GF-D8 (cell line): ENCODE data around the gene CMYA5.
"Not testable (repeated sequence)": the region's sequence is repeated elsewhere in the genome, so short reads cannot be mapped to it uniquely, and the experiment has no call there.

Source experiments
- DNase-seq: peaks from one replicate; lab custom pipeline; 2025; lab: John Stamatoyannopoulos, UW

The CMYA5 gene

DNA sequence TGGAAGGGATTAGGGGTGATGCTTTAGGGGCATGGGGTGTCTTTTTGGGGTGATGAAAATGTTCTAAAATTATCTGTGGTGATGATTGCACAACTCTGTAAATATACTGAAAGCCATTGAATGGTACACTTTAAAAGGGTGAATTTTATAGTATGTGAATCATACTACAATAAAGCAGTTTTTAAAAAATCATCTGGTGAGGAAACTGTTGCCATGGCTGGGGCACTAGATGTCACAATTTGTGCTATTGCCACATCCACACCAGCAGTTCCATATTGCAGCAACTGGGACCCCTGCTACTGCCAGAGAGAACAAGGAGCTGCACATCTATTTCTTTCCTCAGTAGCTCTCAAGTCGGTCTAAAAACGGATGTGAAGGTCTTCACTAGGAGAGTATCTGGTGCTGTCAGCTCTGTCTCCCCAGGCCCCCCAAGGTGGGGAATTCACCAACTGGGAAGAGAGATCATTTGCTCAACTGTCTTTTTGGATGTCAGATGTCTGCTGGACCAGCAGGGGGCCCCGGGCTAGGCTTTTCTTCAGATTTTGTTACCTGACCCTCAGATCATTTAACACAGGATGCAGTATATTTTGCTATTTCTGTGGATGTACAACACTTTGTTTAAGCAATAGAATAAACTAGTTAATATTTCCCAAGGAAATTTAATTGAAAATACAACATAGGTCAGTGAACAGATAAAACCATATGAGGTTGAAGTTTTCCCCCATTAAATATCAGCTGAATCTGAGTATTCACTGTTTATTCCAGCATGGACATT is 13.2 kb downstream of the CMYA5 start:
- DNase-seq, result no peak

DNA sequence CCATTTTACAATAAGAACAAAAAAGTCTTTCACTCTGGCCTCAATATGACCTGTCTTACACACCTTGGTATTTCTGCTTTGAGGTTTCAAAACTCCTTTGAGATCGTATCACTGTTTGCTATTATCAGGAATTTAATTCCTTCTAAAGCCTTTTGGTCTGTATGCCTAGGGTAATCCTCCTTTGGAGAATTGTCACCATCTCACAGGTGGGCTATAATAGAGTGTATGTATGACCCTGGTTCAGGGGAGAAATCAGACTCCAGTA is 13.7 kb downstream of the CMYA5 start:
- DNase-seq, result no peak

DNA sequence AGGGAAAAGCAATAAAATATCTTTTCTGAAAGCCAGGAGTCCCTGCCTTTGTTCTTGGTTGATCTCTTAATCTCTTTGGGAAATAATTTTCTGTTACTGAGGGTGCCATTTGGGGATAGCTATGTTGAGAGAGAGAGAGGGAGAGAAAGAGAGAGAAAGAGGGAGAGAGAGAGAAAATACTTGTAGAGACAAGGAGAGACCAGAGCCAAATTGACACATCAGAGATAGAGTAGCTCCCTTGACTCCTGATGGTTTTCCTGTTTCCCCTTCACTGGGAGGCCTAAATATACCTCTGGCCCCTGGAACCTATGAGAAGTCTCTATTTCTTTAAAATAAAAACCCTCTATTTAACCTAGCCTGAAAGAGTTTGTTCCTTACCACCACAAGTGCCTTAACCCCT is 14.9 kb downstream of the CMYA5 start:
- no peak for DNase-seq

DNA sequence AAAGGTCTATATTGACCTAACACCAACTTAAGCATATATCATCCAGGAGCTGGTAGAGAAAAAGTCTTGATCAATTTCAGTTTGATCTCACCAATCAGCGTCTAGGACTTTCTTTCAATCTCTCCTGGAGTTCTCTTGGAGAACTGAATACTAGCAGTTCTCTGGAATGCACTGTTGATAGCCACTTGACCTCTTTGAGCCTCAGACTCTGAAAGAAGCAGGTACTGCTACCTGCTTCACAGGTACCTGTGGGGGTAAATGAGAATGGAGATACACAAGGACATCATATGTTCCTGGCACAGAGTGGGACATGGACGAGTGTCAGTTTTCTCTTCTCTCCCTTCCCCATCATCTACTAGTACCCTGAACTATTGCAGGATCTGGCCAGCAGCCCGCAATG is 16.0 kb downstream of the CMYA5 start:
- DNase-seq, result no peak

DNA sequence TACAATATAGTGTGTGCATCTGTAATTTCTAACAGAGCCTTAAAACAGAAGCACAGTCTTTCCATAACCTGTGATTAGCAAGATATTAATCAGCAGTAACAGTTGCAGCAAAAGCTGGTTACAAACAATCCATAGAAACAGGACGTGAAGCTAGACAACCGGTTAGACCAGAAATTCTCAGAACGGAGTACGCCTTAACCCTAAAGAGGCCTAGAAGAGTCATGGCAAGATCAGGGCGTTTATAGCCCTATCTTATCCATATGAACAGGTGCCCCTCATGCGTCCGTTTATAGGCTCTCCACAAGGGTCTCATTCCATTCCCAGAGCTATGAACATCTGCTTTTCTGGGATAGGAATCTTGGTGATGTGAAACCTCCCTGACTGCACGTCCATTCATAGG is 16.7 kb downstream of the CMYA5 start:
- not testable (repeated sequence) for DNase-seq

DNA sequence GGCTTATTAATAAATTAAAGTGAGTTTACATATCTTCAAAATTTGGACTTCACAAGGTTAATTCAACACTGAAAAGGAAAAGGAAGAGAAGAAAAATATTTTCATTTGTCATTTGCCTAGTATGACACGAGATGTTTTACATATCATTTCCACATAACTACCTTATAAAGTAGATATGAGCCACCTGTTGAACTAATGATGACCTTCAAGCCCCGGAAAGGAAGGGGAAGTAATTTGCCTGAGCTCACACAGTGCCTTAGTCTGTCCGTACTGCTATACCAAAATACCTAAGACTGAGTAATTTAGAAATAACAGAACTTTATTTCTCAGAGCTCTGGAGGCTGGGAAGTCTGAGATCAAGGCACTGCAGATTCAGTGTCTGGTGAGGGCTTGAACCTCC is 17.9 kb downstream of the CMYA5 start:
- DNase-seq, result no peak

DNA sequence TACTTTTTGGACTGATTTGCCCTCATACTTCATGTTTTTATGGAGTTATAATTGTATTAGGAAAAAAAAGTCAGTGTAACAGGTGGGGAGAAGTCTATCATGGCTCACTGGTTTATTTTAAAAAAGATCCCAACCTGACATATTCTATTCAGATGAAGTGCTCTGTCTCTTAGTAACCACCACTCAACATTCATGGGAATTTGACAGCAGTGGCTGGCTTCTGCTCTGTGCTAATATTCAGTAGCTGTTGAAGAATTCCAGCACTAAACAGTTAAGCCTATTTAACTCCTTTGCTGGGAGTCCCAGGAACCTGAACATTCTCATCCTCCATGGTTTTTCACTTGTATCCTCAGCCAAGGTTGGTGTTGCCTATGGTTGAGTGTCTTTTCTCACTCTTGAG is 23.1 kb downstream of the CMYA5 start:
- no peak for DNase-seq

DNA sequence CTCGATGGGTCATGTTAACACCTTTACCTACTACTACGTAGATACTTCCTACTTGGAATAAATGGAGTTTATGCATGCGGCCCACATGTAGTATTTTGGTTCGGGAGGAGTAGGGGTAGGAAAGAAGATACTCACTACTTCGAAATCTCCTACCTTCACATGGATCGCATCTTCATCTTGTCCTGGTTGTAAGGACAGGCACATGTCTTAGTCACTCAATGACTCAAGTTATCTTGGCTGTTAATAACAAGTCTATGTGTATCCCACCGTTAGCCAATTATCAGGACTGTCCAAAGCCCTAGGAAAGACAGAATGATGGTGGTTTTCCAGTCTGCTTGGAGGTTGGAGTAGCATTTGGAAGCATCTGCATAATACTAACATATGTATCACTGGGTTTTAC is 24.1 kb downstream of the CMYA5 start:
- DNase-seq, result no peak

DNA sequence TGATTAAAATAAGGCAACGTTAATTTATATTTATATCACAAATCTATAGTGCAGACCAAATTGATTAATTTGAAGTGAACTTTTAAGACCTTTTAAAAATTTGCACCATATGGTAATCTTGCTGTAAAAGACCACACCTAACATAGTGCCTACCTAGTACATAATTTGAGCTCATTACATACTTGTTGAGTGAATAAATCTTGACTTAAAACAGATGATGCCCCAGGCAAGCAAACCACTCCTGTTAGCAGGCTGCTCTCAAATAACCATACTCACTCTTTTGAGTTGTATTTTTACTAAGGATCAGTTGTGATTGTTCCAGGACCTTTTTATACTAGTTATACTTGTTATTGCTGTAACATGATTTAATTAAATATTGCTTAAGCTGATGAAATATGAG is 27.2 kb downstream of the CMYA5 start:
- DNase-seq, result no peak

DNA sequence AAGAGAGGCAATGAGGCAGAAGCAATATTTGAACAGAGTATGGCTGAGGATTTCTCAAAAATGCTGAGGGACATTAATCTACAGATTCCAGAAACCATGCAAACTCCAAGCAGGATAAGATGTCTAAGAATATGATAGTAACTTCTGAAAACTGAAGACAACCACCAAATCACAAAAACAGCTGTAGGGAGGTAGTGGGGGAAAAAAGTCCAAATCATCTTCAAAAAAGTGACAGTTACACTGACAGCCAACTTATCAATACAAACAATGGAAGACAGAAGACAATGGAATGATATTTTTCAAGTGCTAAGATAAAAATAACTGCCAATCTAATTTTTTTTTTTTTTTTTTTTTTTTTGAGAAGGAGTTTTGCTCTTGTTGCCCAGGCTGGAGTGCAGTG is 30.5 kb downstream of the CMYA5 start:
- DNase-seq, result no peak

DNA sequence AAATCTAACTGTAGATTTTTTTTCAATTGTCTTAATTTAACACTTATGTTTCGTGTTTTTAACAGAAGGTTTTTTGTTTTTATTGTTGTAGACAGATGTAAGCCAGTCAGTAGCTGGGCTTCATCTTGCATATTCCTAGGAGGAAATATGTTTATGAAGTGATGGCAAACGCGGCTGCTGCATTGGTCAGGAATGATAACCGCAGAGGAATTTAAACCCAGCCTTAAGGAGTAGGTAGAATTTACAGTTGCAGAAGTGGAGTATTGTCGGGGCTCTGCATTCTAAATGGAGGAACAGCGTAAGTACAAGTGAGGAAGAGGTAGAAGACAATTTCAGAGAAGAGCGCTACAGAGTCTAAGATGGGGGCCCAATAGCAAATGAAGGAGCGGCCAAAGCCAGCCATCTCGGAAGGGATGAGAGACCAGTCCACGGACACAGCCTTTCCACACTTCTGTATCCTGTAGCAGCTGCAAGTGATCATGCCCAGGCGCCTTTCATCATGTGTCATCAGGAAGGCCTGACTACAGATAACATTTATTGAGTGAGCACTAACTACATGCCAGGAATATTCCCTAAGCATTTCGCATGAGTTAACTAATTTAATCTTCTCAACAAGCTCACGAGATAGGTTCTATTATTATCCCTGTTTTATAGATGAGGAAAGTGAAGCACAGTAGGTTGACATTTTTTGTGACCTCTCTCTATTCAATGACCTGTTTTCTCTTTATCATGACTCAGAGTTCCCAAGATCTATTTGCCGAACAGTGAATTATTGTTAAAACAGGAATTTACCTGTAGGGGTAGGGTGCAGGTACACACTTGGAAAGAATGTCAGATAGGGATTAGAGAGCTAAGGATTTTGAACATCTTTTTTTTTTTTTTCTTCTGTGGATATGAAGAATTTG is 38.1 kb downstream of the CMYA5 start:
- no peak for DNase-seq

DNA sequence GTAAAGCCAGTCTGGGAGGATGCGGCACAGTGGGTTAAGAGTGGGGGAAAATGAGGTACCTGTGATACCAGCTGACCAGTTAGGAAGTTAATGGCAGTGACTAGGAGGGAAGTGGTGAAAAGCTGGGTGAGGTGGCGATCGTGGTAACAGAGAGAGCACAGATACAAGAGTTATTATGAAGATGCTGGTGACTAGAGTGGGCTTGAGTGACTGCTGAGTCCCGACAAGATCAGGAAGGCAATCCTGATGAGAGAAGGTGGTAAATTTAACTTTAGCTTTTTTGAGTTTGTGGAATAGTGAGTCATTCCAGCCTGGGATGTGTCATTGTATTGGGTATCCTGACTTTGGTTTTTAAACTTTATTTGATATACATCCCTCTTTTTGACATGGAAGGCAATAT is 38.8 kb downstream of the CMYA5 start:
- DNase-seq, result no peak

DNA sequence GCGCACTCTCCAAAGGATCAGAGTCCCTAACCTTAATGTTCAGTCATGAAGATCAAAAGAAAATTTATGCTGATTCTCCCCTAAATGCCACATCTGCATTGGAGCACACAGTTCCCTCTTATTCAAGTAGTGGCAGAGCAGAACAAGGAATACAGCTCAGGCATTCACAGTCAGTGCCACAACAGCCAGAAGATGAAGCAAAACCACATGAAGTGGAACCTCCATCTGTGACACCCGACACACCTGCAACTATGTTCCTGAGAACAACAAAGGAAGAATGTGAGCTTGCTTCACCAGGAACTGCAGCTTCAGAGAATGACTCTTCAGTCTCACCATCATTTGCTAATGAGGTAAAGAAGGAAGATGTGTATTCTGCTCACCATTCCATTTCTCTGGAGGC is 40.0 kb downstream of the CMYA5 start:
- no peak for DNase-seq

DNA sequence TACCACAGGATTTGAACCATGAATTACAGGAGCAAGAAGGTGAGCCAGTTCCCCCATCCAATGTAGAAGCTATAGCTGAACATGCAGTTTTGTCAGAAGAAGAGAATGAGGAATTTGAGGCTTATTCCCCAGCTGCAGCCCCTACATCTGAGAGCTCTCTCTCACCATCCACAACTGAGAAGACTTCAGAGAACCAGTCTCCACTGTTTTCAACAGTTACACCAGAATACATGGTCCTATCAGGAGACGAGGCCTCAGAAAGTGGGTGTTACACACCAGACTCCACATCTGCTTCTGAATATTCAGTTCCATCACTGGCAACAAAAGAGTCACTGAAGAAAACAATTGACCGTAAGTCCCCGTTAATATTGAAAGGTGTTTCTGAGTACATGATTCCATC is 40.9 kb downstream of the CMYA5 start:
- no peak for DNase-seq

DNA sequence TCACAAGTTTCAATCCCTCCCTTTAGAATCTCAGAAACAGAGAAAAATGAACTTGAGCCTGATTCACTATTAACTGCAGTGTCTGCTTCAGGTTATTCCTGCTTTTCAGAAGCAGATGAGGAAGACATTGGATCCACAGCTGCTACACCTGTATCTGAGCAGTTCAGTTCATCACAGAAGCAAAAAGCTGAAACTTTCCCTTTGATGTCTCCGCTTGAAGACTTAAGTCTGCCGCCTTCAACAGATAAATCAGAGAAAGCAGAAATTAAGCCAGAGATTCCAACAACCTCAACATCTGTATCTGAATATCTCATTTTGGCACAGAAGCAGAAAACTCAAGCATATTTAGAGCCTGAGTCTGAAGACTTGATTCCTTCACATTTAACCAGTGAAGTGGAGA is 42.1 kb downstream of the CMYA5 start:
- DNase-seq, result no peak

DNA sequence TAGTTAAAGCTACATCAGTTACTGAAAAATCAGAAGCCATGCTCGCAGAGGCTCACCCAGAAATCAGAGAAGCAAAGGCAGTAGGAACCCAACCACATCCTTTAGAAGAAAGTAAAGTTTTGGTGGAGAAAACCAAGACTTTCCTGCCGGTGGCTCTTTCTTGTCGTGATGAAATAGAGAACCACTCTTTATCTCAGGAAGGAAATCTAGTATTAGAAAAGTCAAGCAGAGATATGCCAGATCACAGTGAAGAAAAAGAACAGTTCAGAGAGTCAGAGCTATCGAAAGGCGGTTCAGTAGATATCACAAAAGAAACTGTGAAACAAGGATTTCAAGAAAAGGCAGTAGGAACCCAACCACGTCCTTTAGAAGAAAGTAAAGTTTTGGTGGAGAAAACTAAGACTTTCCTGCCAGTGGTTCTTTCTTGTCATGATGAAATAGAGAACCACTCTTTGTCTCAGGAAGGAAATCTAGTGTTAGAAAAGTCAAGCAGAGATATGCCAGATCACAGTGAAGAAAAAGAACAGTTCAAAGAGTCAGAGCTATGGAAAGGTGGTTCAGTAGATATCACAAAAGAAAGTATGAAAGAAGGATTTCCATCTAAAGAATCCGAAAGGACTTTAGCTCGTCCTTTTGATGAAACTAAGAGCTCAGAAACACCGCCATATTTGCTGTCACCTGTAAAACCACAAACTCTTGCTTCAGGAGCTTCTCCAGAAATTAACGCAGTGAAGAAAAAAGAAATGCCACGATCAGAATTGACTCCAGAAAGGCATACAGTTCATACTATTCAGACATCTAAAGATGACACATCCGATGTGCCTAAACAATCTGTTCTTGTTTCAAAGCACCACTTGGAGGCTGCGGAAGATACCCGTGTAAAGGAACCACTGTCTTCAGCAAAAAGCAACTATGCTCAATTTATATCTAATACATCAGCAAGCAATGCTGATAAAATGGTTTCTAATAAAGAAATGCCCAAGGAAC is 47.2 kb downstream of the CMYA5 start:
- no peak for DNase-seq

DNA sequence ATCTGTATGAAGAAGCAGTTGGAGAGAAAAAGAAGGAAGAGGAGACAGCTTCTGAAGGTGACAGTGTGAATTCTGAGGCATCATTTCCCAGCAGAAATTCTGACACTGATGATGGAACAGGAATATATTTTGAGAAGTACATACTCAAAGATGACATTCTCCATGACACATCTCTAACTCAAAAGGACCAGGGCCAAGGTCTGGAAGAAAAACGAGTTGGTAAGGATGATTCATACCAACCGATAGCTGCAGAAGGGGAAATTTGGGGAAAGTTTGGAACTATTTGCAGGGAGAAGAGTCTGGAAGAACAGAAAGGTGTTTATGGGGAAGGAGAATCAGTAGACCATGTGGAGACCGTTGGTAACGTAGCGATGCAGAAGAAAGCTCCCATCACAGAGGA is 48.7 kb downstream of the CMYA5 start:
- DNase-seq, result no peak

DNA sequence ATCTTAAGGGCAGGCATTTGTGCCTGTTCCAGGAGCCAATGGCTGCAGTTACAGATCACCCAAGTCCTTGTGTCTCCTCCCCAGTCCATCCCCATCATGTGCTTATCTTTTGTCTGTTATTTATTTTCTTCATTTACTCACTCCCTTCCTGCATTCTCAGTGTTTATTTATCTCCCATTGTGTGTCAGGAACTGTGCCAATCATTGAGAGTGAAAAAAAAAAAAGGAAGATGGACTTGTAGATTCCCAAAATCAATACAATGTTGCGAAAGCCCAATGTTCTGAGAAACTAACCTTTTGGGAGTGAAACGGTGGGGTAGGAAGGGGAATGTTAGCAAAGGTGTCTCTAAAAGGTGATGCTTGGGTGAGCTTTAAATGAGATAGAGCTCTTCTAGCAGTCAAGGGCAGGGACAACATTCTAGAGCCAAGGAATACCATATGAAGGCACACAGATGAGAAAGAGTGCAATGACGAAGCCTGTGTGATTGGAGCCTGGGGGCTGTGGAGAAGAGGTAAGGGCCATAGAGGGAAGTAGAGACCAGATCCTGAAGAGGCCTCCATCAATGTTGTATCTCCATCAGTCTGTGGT is 53.0 kb downstream of the CMYA5 start:
- DNase-seq, result no peak

DNA sequence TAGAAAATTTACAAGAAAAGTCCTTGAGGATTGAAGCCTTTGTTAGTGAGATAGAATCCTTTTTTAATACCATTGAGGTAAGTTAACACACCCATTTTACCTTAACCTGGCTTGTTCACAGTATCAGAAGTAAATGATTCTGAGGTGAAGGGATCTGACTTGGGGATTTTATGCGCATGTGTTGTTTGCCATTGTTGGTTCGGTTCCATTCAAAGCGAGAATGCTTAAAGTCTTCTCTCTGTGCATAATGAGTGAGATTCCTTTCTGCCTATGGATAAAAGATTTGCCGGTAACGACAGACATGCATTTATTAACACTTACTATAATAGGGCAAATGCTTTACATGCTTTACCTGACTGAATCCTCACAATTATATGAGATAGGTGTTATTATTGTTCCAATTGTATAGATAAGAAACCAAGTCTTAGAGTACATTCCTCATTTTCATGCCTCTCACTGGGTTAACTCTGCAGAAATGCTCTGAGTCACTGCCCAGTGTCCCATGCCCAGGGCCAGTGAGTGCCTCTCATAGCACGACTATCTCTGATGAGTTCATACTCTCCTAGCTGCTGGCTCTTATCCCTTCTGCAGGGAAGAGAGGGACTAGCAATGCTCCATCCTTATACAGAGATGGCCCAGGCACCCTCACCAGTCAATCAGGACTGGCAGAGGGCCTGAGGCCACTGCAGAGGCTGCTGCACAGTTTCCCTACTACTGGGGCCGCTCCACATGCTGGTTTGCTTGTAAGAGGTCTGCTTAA is 54.4 kb downstream of the CMYA5 start:
- no peak for DNase-seq

DNA sequence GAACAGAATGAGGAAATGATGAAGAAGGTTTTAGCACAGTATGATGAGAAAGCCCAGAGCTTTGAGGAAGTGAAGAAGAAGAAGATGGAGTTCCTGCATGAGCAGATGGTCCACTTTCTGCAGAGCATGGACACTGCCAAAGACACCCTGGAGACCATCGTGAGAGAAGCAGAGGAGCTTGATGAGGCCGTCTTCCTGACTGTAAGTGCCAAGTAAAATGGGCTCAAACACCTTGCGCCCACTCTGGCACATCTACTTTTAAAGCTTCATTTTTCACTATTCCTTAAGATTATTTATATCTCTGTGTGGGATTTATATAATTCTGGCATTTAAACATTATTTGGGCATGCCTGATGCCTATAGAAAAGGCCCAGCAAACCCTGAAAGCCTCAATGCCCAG is 55.6 kb downstream of the CMYA5 start:
- no peak for DNase-seq
